NCI-H345 treated with DMSO at 0.1 percent for 48 hours (cell line): ENCODE data around the gene ZNF268.

Experiments
- DNase-seq: peaks from one replicate; lab custom pipeline; 2025; ENCODE audit not compliant: unreplicated experiment; lab: John Stamatoyannopoulos, UW

Gene ZNF268

GRCh38 chr12:133181238-133181959, at the start of gene ZNF268:
Gene ZNF268, plus strand, starts transcription at chr12:133181495. Its CDS starts 503 bp downstream, at chr12:133181998.
- peak; percentile 81 for DNase-seq

- no peak for DNase-seq
Observed at GRCh38 chr12:133135747-133136146, 45.5 kb upstream of the ZNF268 start.

GRCh38 chr12:133145981-133146380, 35.3 kb upstream of the ZNF268 start:
- DNase-seq = no peak

- DNase-seq = no peak
Observed at GRCh38 chr12:133156125-133156690, 25.1 kb upstream of the ZNF268 start.

GRCh38 chr12:133165776-133166175, 15.5 kb upstream of the ZNF268 start:
- DNase-seq = no peak

GRCh38 chr12:133172491-133172890, 8.8 kb upstream of the ZNF268 start:
- DNase-seq = no peak

GRCh38 chr12:133174901-133175300, 6.4 kb upstream of the ZNF268 start:
- DNase-seq = no peak

GRCh38 chr12:133180669-133181068, 626 bp upstream of the ZNF268 start:
- no peak for DNase-seq

- DNase-seq = no peak
Observed at GRCh38 chr12:133190176-133190575, 8.9 kb downstream of the ZNF268 start.

GRCh38 chr12:133192847-133193246, 11.6 kb downstream of the ZNF268 start:
- DNase-seq = no peak

GRCh38 chr12:133201888-133202287, 20.6 kb downstream of the ZNF268 start:
- DNase-seq = no peak

GRCh38 chr12:133202493-133203343, 21.4 kb downstream of the ZNF268 start:
- DNase-seq = no peak

GRCh38 chr12:133203344-133204263, 22.3 kb downstream of the ZNF268 start:
- no peak for DNase-seq

GRCh38 chr12:133204264-133204603, 22.9 kb downstream of the ZNF268 start:
- DNase-seq = no peak

- no peak for DNase-seq
Observed at GRCh38 chr12:133206390-133206789, 25.1 kb downstream of the ZNF268 start.

- DNase-seq = no peak
Observed at GRCh38 chr12:133215724-133216123, 34.4 kb downstream of the ZNF268 start.

GRCh38 chr12:133217219-133217618, 35.9 kb downstream of the ZNF268 start:
- DNase-seq = no peak

- no peak for DNase-seq
Observed at GRCh38 chr12:133220521-133220920, 39.2 kb downstream of the ZNF268 start.

GRCh38 chr12:133221241-133221640, 39.9 kb downstream of the ZNF268 start:
- DNase-seq = no peak

GRCh38 chr12:133222211-133222610, 40.9 kb downstream of the ZNF268 start:
- DNase-seq = no peak

GRCh38 chr12:133225527-133225926, 44.2 kb downstream of the ZNF268 start:
- no peak for DNase-seq
